Stimulated activated CD8-positive, alpha-beta memory T cell treated with anti-CD3 and anti-CD28 coated beads, Interleukin-7, amount 100 ng/mL, for 4 hours (primary cell): ENCODE results near the gene SYNGAP1.
"Not testable (repeated sequence)": the region's sequence is repeated elsewhere in the genome, so short reads cannot be mapped to it uniquely, and the experiment has no call there.

Experiments used
- DNase-seq, 2 donors: peaks; one replicate each; pipeline ENCODE4 v3.0.0-alpha.2; 2020; ENCODE audit warnings: low read depth in 2 of 2

SYNGAP1 gene

DNA sequence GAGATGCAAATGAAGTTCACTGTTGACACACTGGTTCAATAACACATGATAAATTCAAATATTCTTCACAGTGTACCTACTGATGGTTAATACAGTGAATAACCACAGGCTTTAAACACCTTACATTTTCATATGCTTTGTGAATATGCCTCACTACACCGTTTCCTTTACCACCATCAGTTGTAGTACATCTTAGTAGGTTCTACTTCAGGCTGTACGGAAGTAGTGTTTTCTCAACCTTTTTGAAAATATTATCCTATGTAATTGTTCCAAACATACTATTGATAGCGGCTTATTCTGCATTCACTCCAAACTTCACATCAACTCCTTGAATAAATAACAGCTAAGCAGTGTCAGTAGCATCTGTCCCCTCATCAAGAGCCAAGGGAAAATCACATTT, 49.8 kb downstream of the SYNGAP1 start:
- no peak for DNase-seq

- DNase-seq = no peak
Observed at GRCh38 chr6:33477864-33478263, 58.0 kb downstream of the SYNGAP1 start.

GRCh38 chr6:33481192-33481591, 61.3 kb downstream of the SYNGAP1 start:
- DNase-seq = no peak

GRCh38 chr6:33482620-33483019, 62.8 kb downstream of the SYNGAP1 start:
- not testable (repeated sequence) for DNase-seq

GRCh38 chr6:33483678-33484077, 63.8 kb downstream of the SYNGAP1 start:
- no peak for DNase-seq

- not testable (repeated sequence) for DNase-seq
Observed at GRCh38 chr6:33484673-33485262, 64.9 kb downstream of the SYNGAP1 start.

GRCh38 chr6:33485680-33486079, 65.8 kb downstream of the SYNGAP1 start:
- not testable (repeated sequence) for DNase-seq

DNA sequence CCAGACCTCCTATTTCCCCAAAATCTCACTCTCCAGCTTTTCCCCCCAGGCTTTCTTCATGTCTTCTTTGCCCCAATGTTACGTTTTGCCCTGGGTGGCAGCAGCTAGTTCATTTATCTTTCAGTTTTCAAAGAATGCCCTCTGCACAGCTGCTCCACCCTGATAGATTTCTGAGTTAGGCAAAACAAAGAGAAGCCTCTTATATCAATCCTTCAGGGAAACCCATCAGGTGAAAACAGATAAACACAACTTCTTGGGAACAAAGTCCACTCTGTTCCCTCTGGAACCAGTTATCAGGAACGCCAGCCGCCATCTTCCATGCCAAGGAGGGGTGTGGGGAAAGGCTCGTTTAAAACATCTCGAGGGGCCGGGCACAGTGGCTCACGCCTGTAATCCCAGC, 68.5 kb downstream of the SYNGAP1 start:
- no peak for DNase-seq

DNA sequence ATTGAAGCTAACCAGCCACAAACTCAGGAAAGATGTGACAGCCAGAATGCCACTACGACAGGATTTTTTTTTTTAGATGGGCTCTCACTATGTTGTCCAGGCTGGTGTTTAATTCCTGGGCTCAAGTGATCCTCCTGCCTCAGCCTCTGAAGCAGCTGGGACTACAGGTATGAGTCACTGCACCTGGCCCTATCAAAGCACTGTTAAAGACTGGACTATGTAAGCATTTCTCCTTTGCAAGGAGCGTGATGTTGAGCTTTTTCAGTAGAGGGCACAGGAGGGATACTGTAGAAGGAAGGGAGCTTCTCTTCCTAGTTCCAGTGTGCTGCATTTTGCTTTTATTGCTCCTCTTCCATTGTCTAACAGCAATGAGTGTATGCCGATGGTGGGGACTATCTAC, 70.3 kb downstream of the SYNGAP1 start:
- DNase-seq = no peak

GRCh38 chr6:33490621-33491020, 70.8 kb downstream of the SYNGAP1 start:
- no peak for DNase-seq

GRCh38 chr6:33492093-33492492, 72.2 kb downstream of the SYNGAP1 start:
- no peak for DNase-seq

GRCh38 chr6:33497157-33497556, 77.3 kb downstream of the SYNGAP1 start:
- DNase-seq = no peak

DNA sequence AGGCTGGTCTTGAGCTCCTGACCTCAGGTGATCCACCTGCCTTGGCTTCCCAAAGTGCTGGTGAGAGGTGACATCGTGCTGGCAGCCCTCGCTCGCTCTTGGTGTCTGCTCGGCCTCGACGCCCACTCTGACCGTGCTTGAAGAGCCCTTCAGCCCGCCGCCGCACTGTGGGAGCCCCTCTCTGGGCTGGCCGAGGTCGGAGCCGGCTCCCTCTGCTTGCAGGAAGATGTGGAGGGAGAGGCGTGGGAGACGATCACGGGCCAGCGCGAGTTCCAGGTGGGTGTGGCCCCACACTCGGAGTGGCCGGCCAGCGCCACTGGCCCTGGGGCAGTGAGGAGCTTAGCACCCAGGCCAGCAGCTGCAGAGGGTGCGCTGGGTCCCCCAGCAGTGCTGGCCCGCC, 82.6 kb downstream of the SYNGAP1 start:
- DNase-seq = no peak

- no peak for DNase-seq
Observed at GRCh38 chr6:33504486-33504885, 84.6 kb downstream of the SYNGAP1 start.
